T-helper 1 cell (primary cell): Measurements from ENCODE around the gene CKS2.
A peak's percentile ranks its signal among the peaks of the same experiment; 100 is the strongest.
"Not testable (repeated sequence)": the region's sequence is repeated elsewhere in the genome, so short reads cannot be mapped to it uniquely, and the experiment has no call there.

Experiments used
- DNase-seq, 5 donors: peaks; one replicate each; pipeline ENCODE4 v3.0.0-alpha.2; 2012 to 2020
- total RNA-seq, 4 donors: gene quantifications; one replicate each; lab custom pipeline; 2026; lab: John Stamatoyannopoulos, UW

Gene CKS2
- 6.3 to 16.0 (median 13.3) reads per million in 4 donors for total RNA-seq

DNA sequence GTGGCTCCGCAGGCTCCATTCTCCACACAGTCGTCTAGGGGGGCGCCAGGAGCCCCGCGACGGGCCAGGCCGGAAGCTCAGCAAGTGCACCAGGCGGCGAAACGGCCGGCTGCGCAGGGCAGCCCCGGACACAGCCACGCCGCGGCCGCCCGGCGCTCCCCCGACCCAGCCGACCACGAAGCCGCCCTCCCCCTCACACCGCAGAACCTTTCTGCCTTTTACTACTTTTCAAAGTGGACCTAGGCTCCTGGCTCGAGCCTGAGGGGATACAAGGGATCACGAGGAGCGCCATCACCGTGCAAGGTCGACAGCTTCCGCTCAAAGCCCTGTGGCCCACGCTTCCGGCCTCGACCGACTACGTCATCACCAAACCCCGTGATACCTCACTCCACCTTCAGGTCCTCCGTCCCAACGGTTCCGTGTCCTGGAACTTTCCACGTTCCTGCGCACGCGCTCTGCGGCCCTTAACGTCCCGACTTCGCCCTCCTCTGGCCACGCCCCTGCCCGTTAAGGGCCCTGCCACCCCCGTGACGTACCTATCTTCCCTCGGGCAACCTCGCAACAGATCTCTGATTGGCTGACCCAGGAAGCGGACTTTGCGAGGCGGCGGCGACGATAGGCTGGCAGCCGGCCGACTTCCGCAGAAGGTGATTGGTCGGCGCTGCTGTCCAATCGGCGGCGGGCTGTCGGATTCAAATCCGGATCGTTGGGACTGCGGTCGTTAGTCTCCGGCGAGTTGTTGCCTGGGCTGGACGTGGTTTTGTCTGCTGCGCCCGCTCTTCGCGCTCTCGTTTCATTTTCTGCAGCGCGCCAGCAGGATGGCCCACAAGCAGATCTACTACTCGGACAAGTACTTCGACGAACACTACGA is at the start of gene CKS2:
Gene CKS2, plus strand, starts transcription at position 721 of the 871 bp plus-strand sequence. Its CDS starts 98 bp downstream, at position 819.
- peak; percentile 100 for DNase-seq

DNA sequence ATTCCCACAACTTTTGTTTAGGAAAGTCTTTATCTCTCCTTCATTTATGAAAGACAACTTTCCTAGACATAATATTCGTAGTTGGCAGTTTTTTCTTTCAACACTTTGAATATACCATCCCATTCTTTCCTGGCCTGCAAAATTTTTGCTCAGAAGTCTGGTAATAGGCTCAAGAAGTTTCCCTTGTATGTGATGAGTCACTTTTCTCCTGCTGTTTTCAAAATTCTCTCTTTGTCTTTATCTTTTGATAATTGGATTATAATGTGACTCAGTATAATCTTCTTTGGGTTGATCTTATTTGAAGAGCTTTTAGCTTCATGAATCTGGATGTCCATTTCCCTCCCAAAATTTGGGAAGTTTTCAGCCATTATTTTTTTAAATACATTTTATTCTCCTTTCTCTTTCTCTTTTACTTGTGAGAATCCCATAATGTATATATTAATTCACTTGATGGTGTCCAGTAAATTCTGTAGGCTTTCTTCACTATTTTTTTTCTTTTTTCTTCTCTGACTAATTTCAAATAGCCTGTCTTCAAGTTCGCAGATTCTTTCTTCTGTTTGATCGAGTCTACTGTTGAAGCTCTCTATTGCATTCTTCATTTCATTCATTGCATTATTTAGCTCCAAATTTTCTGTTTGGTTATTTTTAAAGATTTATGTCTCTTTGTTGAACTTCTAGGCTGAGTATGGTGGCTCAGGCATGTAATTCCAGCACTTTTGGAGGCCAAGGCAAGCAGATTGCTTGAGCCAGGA is 37.3 kb upstream of the CKS2 start:
- no peak for DNase-seq

DNA sequence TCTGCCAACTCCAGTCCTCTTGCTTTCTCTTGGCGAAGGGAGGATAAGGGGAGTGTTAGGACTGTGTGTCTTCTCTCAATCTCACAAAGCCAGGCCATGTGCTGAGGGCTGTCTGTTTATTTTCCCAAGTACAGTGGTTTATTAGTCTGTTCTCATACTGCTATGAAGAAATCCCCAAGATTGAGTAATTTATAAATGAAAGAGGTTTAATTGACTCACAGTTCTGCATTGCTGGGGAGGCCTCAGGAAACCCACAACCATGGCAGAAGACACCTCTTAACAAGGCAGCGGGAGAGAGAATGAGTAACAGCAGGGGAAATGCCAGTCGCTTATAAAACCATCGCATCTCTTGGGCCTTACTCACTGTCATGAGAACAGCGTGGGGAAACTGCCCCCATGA is 36.2 kb upstream of the CKS2 start:
- no peak for DNase-seq

DNA sequence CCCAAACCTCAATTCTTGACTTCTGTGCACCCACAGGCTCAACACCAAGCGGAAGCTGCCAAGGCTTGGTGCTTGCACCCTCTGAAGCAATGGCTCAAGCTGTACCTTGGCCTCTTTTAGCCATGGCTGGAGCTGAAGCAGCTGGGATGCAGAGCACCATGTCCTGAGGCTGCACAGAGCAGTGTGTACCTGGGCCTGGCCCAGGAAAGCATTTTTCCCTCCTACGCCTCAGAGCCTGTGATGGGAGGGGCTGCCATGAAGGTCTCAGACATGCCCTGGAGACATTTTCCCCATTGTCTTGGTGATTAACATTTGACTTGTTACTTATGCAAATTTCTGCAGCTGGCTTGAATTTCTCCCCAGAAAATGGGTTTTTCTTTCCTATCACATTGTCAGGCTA is 35.0 kb upstream of the CKS2 start:
- DNase-seq = not testable (repeated sequence)

DNA sequence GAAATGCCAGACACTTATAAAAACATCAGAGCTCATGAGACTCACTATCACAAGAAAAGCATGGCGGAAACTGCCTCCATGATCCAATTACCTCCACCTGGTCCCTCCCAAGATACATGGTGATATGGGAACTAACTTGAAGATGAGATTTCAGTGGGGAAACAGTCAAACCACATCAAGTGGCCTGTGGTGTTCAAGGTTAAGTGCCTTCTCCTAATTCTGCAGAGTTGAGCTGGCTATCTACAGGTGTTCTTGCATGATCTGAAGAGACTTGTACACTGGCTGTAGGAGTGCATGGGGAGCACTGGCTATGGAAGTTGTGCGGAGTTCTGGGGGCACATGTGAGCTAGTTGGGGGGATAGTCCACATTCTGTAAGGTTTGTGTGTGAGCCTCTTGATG is 34.0 kb upstream of the CKS2 start:
- no peak for DNase-seq

DNA sequence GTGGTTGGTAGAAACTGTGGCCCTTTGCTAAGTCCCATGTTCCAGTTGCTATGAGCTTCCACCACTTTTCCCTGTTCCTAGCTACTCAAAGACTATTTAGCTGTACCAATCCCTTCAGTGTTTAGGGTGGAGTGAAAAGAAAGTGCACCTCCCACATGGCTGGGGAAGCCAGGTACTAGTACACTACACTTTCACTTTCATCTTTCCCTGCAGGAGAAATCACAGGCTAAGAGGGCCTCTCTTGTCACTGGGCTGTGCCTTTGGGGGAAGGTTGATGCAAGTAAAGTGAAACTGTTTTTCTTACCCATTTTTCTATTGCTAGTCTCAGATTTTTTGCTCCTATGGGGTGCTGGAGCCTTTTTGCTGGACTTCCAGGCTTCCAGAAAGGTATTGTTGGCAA is 33.5 kb upstream of the CKS2 start:
- DNase-seq = peak in 1 of 5 donors; percentile 23

DNA sequence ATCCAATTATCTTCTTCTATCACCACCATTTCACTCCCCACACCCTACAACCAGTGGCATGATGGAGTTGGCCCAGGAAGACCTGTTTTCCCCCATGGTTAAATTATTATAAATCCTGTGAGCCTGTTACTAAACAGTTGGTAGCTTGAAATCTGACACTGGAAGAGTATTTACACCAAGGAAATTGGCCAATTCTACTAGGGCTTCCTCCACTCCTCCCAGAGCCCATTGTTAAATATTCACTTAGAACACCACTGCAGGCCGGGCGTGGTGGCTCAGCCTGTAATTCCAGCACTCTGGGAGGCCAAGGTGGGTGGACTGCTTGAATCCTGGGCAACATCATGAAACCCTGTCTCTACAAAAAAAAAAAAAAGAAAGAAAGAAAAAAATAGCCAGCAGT is 32.4 kb upstream of the CKS2 start:
- no peak for DNase-seq

DNA sequence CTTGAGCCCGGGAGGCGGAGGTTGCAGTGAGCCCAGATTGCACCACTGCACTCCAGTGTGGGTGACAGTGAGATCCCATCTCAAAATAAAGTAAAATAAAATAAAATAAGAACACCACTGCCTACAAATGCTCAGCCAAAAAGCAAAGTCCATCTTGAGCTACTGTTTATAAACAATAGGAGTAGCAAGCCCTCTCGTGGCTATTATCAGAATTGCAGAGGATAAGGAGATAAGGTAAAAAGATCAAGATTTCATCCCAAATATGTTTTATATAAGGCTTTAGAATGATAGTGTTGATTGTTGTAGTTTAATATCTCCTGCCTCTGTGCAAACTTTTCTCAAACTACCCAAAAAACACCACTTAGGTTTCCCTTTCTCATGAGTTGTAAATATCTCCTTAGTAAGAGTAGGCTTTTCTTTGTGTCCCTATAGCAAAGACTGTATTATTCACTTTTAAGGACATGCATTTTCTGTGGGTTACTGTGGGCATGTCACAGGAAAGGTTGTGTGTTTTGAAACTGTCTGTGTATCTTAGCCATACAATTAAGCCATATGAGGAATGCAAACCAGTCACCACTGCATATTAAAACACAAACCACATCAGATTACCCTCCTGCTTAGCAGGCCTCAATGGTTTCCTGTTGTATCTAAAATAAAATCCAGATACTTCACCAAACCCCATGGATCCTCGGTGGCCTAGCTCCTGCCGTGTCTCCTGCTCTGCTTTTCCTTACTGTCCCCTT is 31.8 kb upstream of the CKS2 start:
- peak in 2 of 5 donors; percentile 2 to 32 for DNase-seq

DNA sequence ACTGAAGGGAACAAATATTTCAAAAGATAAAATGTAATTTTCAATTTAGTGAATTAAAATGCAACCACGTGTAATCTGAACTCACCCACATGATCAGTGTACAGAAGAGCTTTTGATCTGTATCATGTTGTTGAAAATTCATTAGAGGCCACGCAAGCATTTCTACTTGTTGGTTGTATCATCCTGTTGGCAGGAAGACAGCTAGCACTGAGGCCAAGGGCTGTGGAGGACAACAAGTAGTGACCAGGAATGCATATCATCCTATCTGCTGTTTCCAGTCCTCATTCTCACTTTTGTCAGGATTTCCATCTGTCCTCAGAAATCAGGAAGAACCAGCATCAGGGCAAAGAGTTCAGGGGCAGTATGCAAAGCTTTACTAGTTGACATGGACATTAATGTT is 29.9 kb upstream of the CKS2 start:
- DNase-seq = no peak

DNA sequence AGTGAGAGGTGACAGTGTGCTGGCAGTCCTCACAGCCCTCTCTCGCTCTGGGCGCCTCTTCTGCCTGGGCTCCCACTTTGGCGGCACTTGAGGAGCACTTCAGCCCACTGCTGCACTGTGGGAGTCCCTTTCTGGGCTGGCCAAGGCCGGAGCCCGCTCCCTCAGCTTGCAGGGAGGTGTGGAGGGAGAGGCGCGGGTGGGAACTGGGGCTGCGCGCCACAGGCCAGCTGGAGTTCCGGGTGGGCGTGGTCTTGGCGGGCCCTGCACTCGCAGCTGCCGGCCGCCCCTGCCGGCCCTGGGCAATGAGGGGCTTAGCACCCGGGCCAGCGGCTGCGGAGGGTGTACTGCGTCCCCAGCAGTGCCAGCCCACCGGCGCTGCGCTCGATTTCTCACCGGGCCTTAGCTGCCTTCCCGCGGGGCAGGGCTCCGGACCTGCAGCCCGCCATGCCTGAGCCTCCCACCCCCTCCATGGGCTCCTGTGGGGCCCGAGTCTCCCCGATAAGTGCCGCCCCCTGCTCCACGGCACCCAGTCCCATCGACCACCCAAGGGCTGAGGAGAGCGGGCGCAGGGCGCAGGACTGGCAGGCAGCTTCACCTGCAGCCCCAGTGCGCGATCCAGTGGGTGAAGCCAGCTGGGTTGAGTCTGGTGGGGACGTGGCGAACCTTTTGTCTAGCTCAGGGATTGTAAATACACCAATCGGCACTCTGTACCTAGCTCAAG is 28.6 kb upstream of the CKS2 start:
- DNase-seq = not testable (repeated sequence)

DNA sequence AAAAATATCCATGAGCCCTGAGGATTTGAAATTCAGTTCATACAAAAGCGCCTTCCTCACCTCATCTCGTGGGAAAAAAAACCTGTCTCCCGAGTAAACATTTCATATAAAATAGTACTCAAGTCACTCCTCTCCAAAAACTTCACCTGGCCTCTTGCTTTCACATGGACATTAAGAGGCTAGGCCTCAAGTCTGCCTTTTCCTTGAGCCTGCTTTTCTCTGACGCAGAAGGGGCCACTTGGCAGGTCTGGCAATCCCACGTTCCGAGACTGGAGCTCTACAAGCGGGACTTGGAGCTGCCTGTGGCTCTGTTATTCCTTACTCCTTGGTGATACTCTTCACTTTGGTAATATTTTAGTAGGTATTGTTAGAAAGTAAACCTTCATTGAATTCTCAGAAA is 26.9 kb upstream of the CKS2 start:
- DNase-seq = no peak

DNA sequence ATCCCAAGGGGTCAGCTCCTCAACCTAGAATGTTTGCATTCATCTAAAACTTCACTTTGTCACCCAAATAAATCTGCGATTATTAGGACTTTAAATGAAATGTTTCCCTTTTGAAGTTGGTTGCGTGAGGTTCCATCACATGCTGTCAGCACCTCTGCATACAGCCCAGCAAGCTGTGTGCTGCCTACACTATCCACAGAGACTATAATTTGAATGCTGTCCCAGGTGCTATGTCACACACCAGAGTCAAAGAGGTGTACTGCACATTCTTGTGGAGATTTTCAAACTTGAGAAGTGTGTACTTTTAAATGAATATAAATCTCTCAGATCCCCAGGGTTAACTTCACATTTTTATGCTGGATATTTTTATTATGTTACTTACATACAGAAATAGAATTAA is 19.3 kb upstream of the CKS2 start:
- no peak for DNase-seq

DNA sequence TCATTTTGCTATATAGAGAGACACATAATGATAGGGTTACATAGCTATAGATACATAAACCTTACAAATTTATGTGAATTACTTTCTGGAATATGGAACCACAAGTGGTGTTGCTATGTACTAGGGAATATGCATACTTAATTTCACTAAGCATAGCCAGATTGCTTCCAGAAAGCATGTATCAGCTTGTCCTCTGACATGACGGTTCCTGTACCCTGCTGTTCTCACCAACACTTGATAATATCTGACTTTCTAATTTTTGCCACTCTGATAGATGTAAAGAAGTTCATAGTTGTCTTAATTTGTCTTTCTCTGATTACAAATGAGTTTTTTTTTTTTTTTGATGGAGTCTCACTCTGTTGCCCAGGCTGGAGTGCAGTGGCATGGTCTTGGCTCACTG is 18.0 kb upstream of the CKS2 start:
- no peak for DNase-seq

DNA sequence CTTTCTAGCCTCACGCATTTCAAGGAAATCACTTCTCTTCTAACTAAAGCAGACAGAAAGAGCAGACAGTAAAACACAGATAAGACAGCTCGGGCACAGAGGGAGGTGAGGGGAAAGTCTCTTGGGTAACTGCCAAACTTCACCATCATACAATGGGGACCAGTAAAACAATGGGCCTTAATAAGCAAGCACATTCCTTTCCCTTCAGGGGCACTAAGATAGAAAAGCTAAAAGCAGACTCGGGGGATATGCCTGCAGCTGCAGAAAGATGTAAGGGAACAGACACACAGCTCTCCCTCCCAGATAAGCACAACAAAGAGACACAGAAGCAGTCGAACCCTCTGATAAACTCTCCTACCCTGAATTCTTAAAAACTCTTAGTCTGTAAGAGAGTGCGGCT is 15.6 kb upstream of the CKS2 start:
- no peak for DNase-seq

DNA sequence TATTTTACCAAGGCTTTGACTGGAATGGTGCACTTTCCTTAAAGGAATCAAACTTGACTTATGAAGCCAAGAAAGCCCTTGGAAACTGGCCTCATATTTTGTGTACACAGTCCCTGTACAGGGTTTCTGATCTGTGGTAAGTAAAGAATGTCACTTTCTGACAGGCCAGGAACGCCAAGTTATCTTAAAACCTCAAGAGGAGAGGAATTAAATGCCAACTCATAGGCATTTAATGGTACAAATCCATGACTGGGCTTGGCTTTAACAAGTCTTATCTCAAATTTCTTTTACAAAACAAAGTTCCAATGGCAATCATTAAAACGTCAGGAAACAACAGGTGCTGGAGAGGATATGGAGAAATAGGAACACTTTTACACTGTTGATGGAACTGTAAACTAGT is 9.0 kb upstream of the CKS2 start:
- DNase-seq = not testable (repeated sequence)

DNA sequence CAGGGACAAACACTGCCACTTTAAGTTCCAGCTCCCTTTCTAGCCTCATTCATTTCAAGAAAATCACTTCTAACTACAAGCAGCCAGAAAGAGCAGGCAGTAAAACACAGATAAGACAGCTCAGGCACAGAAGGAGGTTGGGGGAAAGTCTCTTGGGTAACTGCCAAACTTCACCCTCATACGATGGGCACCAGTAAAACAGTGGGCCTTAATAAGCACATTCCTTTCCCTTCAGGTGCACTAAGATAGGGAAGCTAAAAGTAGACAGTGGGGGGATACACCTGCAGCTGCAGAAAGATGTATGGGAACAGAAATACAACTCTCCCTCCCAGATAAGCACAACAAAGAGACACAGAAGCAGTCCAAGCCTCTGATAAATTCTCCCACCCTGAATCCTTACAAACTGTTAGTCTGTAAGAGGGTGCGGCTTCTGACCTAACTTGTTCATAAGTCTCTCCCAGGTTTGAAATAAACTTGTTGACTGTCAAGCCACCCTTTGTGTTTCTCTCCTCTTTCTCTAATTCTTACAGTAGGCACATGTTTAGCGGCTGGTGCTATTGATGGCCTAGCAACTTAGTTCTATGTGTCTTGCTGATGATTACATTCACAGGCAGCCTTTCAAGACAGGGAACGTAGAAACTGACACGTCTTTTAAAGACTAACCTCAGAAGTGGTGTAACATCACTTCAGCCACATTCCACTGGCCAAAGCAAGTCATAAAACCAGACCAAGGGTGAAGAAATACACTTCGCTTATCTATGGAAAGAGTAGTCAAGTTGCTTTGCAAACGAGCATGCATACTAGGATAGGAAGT is 6.8 kb upstream of the CKS2 start:
- DNase-seq = no peak

DNA sequence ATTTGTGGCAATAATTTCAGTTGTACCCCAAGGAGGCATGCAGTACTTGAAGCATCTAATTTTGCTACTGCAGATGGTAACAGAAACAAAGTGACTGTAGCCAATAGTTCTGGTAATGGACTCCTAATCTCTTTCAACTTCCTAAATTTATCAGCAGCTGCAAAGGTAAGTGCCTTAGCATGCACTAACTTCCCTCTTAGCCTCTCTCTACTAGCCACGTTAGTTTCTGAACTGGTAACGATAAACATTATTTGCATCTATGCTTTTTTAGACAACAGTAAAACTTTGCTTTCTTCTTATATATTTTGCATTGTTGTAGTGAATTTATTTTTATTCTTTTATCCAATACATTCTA is 6.2 kb upstream of the CKS2 start:
- no peak for DNase-seq

DNA sequence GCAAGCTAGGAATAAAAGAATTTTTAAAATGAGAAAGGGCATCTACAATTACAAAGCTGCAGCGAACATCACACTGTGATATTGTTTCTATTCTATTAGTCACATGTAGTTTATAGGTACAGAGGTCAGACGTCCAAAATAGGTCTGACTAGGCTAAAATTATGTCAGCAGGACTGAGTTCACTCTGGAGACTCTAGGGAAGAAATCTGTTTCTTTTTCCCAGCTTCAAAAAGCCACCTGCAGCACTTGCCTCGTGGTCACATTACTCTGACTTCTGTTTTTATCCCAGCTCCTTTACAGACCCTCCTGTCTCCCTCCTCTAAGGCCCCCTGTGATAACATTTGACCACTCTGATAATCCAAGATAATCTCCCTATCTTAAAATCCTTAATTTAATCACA is 5.1 kb upstream of the CKS2 start:
- no peak for DNase-seq

DNA sequence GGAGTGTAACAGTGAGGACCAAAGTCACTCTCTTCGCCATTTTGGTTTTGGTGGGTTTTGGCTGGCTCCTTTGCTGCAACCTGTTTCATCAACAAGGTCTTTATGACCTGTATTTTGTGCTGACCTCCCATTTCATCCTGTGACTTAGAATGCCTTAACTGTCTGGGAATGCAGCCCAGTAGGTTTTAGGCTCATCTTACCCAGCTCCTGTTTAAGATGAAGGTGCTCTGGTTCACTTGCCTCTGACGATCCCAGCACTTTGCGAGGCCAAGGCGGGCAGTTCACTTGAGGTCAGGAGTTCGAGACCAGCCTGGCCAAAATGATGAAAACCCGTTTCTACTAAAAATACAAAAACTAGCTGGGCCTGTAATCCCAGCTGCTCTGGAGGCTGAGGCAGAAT is 1.8 kb upstream of the CKS2 start:
- DNase-seq = no peak

DNA sequence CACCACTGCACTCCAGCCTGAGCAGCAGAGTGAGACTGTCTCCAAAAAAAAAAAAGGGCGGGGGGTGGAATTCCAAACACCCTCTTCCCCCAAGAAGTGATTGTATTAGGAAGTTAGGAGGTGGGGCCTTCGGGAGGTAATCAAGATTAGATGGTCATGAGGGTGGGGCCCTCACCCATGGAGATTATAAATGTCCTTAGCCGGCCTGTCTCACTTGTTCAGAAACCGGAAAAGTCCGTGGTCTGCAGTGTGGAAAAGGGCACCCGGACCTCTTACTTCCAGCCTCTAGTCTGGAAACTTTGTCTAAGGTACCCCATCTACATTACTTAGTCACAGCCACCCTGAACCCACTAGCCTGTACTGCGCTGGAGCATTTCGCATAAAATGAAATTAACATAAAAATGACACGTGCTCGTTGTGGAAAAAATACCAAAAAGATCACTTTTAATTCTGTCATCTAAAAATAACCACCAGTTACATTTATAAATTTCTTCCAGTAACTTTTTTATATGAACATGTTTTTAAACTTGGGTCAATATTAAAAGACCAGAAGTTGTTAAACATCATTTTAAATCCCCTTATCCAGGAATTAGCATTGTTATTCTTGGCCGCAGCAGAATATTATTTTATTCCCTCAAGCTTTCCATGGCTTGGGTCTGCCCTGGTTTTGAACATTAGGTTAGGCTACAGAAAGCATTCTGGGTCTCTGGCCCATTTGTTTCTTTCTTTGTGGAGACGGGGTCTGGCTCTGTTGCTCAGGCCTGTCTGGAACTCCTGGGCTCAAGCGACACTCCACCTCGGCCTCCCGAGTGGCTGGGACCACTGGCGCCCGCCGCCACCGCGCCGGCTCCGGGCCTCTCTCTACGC is 1.2 kb upstream of the CKS2 start:
- no peak for DNase-seq
